ENCODE results near the gene STXBP2.

DNA sequence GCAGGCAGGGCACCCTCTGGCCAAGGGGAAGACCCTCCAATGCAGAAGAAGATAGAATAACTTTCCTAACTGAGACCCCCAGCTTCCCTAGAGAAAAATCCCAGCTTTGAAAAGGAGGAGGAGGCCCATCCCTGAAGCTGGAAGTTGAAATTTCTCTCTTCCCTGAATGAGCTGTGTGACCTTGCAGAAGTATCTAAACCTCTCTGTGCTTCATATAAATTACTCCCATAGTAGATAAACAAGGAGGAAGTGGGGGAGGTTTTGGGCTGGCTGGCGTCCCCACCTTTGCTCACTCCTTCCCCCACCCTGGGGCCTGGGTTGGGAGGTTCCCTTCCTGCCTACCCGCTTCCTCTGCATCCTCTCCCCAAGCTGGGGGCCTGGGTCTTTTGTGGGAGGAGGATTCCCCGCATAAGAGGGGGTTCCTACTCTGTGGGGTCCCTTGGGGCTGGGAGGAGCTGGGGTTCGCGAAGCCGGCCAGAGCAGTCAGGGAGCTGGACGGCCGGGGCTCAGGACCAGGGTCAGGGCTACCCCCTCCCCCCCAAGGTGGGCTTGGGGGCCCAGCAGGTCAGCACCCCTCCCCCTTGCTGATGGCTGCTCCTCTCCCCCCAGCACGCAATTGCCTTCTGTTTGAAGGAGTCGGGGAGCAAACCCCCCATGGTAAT is 29.6 kb upstream of the STXBP2 start:
- TF ChIP-seq, protein P1, sequence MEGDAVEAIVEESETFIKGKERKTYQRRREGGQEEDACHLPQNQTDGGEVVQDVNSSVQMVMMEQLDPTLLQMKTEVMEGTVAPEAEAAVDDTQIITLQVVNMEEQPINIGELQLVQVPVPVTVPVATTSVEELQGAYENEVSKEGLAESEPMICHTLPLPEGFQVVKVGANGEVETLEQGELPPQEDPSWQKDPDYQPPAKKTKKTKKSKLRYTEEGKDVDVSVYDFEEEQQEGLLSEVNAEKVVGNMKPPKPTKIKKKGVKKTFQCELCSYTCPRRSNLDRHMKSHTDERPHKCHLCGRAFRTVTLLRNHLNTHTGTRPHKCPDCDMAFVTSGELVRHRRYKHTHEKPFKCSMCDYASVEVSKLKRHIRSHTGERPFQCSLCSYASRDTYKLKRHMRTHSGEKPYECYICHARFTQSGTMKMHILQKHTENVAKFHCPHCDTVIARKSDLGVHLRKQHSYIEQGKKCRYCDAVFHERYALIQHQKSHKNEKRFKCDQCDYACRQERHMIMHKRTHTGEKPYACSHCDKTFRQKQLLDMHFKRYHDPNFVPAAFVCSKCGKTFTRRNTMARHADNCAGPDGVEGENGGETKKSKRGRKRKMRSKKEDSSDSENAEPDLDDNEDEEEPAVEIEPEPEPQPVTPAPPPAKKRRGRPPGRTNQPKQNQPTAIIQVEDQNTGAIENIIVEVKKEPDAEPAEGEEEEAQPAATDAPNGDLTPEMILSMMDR (IDR thresholded peaks at IDR 0.05): no peak
- TF ChIP-seq POLR2AphosphoS5 (IDR thresholded peaks at IDR 0.05; ENCODE audit: low read depth, low read length): no peak
- no peak for TF ChIP-seq TCF7L2 (IDR thresholded peaks at IDR 0.05; ENCODE audit: low read depth, low read length)
- TF ChIP-seq SIN3A (IDR thresholded peaks at IDR 0.05; ENCODE audit: borderline replicate concordance, insufficient read depth, low read depth, low read length): no peak
